ENCODE measurements around the gene SLC16A2.
"Not testable (repeated sequence)": the region's sequence is repeated elsewhere in the genome, so short reads cannot be mapped to it uniquely, and the experiment has no call there.

Gene SLC16A2

GRCh38 chrX:74516013-74516412 is 94.7 kb downstream of the SLC16A2 start:
- H3K27ac ChIP-seq (ENCODE audit: insufficient read depth, low read length, poor library complexity, severe bottlenecking); H3K4me1 ChIP-seq (ENCODE audit: control insufficient read depth, insufficient read depth, low read length, poor library complexity, severe bottlenecking); DNase-seq; H3K36me3 ChIP-seq (ENCODE audit: control insufficient read depth, insufficient read depth, low read length); H3K4me3 ChIP-seq (ENCODE audit: insufficient read depth, low read depth, low read length, poor library complexity, severe bottlenecking); H3K27me3 ChIP-seq (replicated peaks; ENCODE audit: control insufficient read depth, insufficient read depth, low read length, poor library complexity, severe bottlenecking); H3K9me3 ChIP-seq (ENCODE audit: control insufficient read depth, low read length): not testable (repeated sequence)

GRCh38 chrX:74519870-74520269 is 98.6 kb downstream of the SLC16A2 start:
- H3K36me3 ChIP-seq (ENCODE audit: control insufficient read depth, insufficient read depth, low read length): no peaks in the 10 kb centered on the region
- H3K9me3 ChIP-seq (ENCODE audit: control insufficient read depth, low read length): no peaks in the 10 kb centered on the region
- no peak for DNase-seq
- no peaks in the 10 kb centered on the region for H3K27me3 ChIP-seq (replicated peaks; ENCODE audit: control insufficient read depth, insufficient read depth, low read length, poor library complexity, severe bottlenecking)
- H3K4me1 ChIP-seq (ENCODE audit: control insufficient read depth, insufficient read depth, low read length, poor library complexity, severe bottlenecking): no peaks in the 10 kb centered on the region
- no peak overlapping the region for H3K4me3 ChIP-seq (ENCODE audit: insufficient read depth, low read depth, low read length, poor library complexity, severe bottlenecking)
- H3K27ac ChIP-seq (ENCODE audit: insufficient read depth, low read length, poor library complexity, severe bottlenecking): no peak overlapping the region

GRCh38 chrX:74520291-74520690 is 99.0 kb downstream of the SLC16A2 start:
- Histone ChIP-seq H3K4me1 (ENCODE audit: control insufficient read depth, insufficient read depth, low read length, poor library complexity, severe bottlenecking) (no peaks in the 10 kb centered on the region), H3K4me3 (ENCODE audit: insufficient read depth, low read depth, low read length, poor library complexity, severe bottlenecking) (no peak overlapping the region), H3K9me3 (ENCODE audit: control insufficient read depth, low read length) (no peaks in the 10 kb centered on the region), H3K27me3 (replicated peaks; ENCODE audit: control insufficient read depth, insufficient read depth, low read length, poor library complexity, severe bottlenecking) (no peaks in the 10 kb centered on the region), H3K36me3 (ENCODE audit: control insufficient read depth, insufficient read depth, low read length) (no peaks in the 10 kb centered on the region), H3K27ac (ENCODE audit: insufficient read depth, low read length, poor library complexity, severe bottlenecking) (no peak overlapping the region)
- DNase-seq: no peak

GRCh38 chrX:74520896-74521295 is 99.6 kb downstream of the SLC16A2 start:
- Histone ChIP-seq H3K4me3 (ENCODE audit: insufficient read depth, low read depth, low read length, poor library complexity, severe bottlenecking) (no peak overlapping the region), H3K27ac (ENCODE audit: insufficient read depth, low read length, poor library complexity, severe bottlenecking) (no peak overlapping the region), H3K4me1 (ENCODE audit: control insufficient read depth, insufficient read depth, low read length, poor library complexity, severe bottlenecking) (no peaks in the 10 kb centered on the region), H3K36me3 (ENCODE audit: control insufficient read depth, insufficient read depth, low read length) (no peaks in the 10 kb centered on the region), H3K27me3 (replicated peaks; ENCODE audit: control insufficient read depth, insufficient read depth, low read length, poor library complexity, severe bottlenecking) (no peaks in the 10 kb centered on the region), H3K9me3 (ENCODE audit: control insufficient read depth, low read length) (no peaks in the 10 kb centered on the region)
- no peak for DNase-seq

GRCh38 chrX:74521961-74522751 is 100.9 kb downstream of the SLC16A2 start:
- no peaks in the 10 kb centered on the region for H3K36me3 ChIP-seq (ENCODE audit: control insufficient read depth, insufficient read depth, low read length)
- H3K27me3 ChIP-seq (replicated peaks; ENCODE audit: control insufficient read depth, insufficient read depth, low read length, poor library complexity, severe bottlenecking): no peaks in the 10 kb centered on the region
- H3K9me3 ChIP-seq (ENCODE audit: control insufficient read depth, low read length): no peaks in the 10 kb centered on the region
- H3K4me3 ChIP-seq (ENCODE audit: insufficient read depth, low read depth, low read length, poor library complexity, severe bottlenecking): no peak overlapping the region
- H3K27ac ChIP-seq (ENCODE audit: insufficient read depth, low read length, poor library complexity, severe bottlenecking): no peak overlapping the region
- no peak for DNase-seq
- H3K4me1 ChIP-seq (ENCODE audit: control insufficient read depth, insufficient read depth, low read length, poor library complexity, severe bottlenecking): no peaks in the 10 kb centered on the region

GRCh38 chrX:74523224-74523623 is 101.9 kb downstream of the SLC16A2 start:
- no peaks in the 10 kb centered on the region for H3K36me3 ChIP-seq (ENCODE audit: control insufficient read depth, insufficient read depth, low read length)
- no peak for DNase-seq
- H3K4me3 ChIP-seq (ENCODE audit: insufficient read depth, low read depth, low read length, poor library complexity, severe bottlenecking): no peak overlapping the region
- no peak overlapping the region for H3K27ac ChIP-seq (ENCODE audit: insufficient read depth, low read length, poor library complexity, severe bottlenecking)
- no peaks in the 10 kb centered on the region for H3K4me1 ChIP-seq (ENCODE audit: control insufficient read depth, insufficient read depth, low read length, poor library complexity, severe bottlenecking)
- no peaks in the 10 kb centered on the region for H3K9me3 ChIP-seq (ENCODE audit: control insufficient read depth, low read length)
- no peaks in the 10 kb centered on the region for H3K27me3 ChIP-seq (replicated peaks; ENCODE audit: control insufficient read depth, insufficient read depth, low read length, poor library complexity, severe bottlenecking)

- Histone ChIP-seq H3K27me3 (replicated peaks; ENCODE audit: control insufficient read depth, insufficient read depth, low read length, poor library complexity, severe bottlenecking) (no peaks in the 10 kb centered on the region), H3K4me1 (ENCODE audit: control insufficient read depth, insufficient read depth, low read length, poor library complexity, severe bottlenecking) (no peaks in the 10 kb centered on the region), H3K4me3 (ENCODE audit: insufficient read depth, low read depth, low read length, poor library complexity, severe bottlenecking) (no peak overlapping the region), H3K27ac (ENCODE audit: insufficient read depth, low read length, poor library complexity, severe bottlenecking) (no peak overlapping the region), H3K36me3 (ENCODE audit: control insufficient read depth, insufficient read depth, low read length) (no peaks in the 10 kb centered on the region), H3K9me3 (ENCODE audit: control insufficient read depth, low read length) (no peaks in the 10 kb centered on the region)
- no peak for DNase-seq
Observed at GRCh38 chrX:74523870-74524735, 102.8 kb downstream of the SLC16A2 start.

- no peak overlapping the region for H3K27ac ChIP-seq (ENCODE audit: insufficient read depth, low read length, poor library complexity, severe bottlenecking)
- DNase-seq: no peak
- H3K36me3 ChIP-seq (ENCODE audit: control insufficient read depth, insufficient read depth, low read length): no peaks in the 10 kb centered on the region
- H3K9me3 ChIP-seq (ENCODE audit: control insufficient read depth, low read length): no peaks in the 10 kb centered on the region
- H3K4me3 ChIP-seq (ENCODE audit: insufficient read depth, low read depth, low read length, poor library complexity, severe bottlenecking): no peak overlapping the region
- H3K27me3 ChIP-seq (replicated peaks; ENCODE audit: control insufficient read depth, insufficient read depth, low read length, poor library complexity, severe bottlenecking): no peaks in the 10 kb centered on the region
- H3K4me1 ChIP-seq (ENCODE audit: control insufficient read depth, insufficient read depth, low read length, poor library complexity, severe bottlenecking): no peaks in the 10 kb centered on the region
Observed at GRCh38 chrX:74525116-74525515, 103.8 kb downstream of the SLC16A2 start.

GRCh38 chrX:74526764-74527163 is 105.5 kb downstream of the SLC16A2 start:
- Histone ChIP-seq H3K36me3 (ENCODE audit: control insufficient read depth, insufficient read depth, low read length) (no peaks in the 10 kb centered on the region), H3K27me3 (replicated peaks; ENCODE audit: control insufficient read depth, insufficient read depth, low read length, poor library complexity, severe bottlenecking) (no peaks in the 10 kb centered on the region), H3K4me1 (ENCODE audit: control insufficient read depth, insufficient read depth, low read length, poor library complexity, severe bottlenecking) (no peaks in the 10 kb centered on the region), H3K27ac (ENCODE audit: insufficient read depth, low read length, poor library complexity, severe bottlenecking) (no peak overlapping the region), H3K4me3 (ENCODE audit: insufficient read depth, low read depth, low read length, poor library complexity, severe bottlenecking) (no peak overlapping the region), H3K9me3 (ENCODE audit: control insufficient read depth, low read length) (no peaks in the 10 kb centered on the region)
- DNase-seq: no peak

- H3K9me3 ChIP-seq (ENCODE audit: control insufficient read depth, low read length): no peaks in the 10 kb centered on the region
- H3K36me3 ChIP-seq (ENCODE audit: control insufficient read depth, insufficient read depth, low read length): no peaks in the 10 kb centered on the region
- no peak overlapping the region for H3K4me3 ChIP-seq (ENCODE audit: insufficient read depth, low read depth, low read length, poor library complexity, severe bottlenecking)
- DNase-seq: no peak
- H3K4me1 ChIP-seq (ENCODE audit: control insufficient read depth, insufficient read depth, low read length, poor library complexity, severe bottlenecking): no peaks in the 10 kb centered on the region
- H3K27me3 ChIP-seq (replicated peaks; ENCODE audit: control insufficient read depth, insufficient read depth, low read length, poor library complexity, severe bottlenecking): no peaks in the 10 kb centered on the region
- no peak overlapping the region for H3K27ac ChIP-seq (ENCODE audit: insufficient read depth, low read length, poor library complexity, severe bottlenecking)
Observed at GRCh38 chrX:74527350-74527749, 106.1 kb downstream of the SLC16A2 start.
